Astrocyte (in vitro differentiated cells and primary cell): ENCODE data around the gene THRB. TPM values are rescaled to one million over a fixed set of nuclear protein-coding genes. Genes with fewer than 3 reads are reported as not detected.

Source experiments
- DNase-seq: peaks from one replicate; pipeline ENCODE4 v3.0.0-alpha.2; 2010; ENCODE audit warnings: low read depth
- FAIRE-seq: peaks from 2 replicates; lab custom pipeline; 2011; peaks lifted over from hg19 to GRCh38; lab: Jason Lieb, UNC
- H2AFZ ChIP-seq: 2 replicates; pipeline ENCODE4 v1.6.0; 2012; ENCODE audit warnings: low read depth, low read length, inconsistent platforms
- H3K27ac ChIP-seq: 2 replicates; pipeline ENCODE4 v1.5.1; 2011; ENCODE audit warnings: low read depth, low read length, inconsistent platforms
- H3K27me3 ChIP-seq: 2 replicates; pipeline ENCODE4 v1.6.0; 2011; ENCODE audit warnings: low read length, inconsistent platforms; ENCODE audit not compliant: insufficient read depth
- H3K36me3 ChIP-seq: 2 replicates; pipeline ENCODE4 v1.5.1; 2011; ENCODE audit warnings: low read length, inconsistent platforms; ENCODE audit not compliant: insufficient read depth
- H3K4me1 ChIP-seq: 2 replicates; pipeline ENCODE4 v1.5.1; 2011; ENCODE audit warnings: low read length, inconsistent platforms; ENCODE audit not compliant: insufficient read depth
- H3K4me2 ChIP-seq: 2 replicates; pipeline ENCODE4 v1.6.0; 2012; ENCODE audit warnings: low read length, inconsistent platforms
- H3K4me3 ChIP-seq: 2 replicates; pipeline ENCODE4 v1.5.1; 2011; ENCODE audit warnings: low read depth, mild to moderate bottlenecking, low read length, inconsistent platforms; ENCODE audit not compliant: insufficient read depth
- H3K79me2 ChIP-seq: 2 replicates; pipeline ENCODE4 v1.6.0; 2012; ENCODE audit warnings: mild to moderate bottlenecking, low read length, inconsistent platforms; ENCODE audit not compliant: insufficient read depth
- H3K9ac ChIP-seq: 2 replicates; pipeline ENCODE4 v1.6.0; 2012; ENCODE audit warnings: mild to moderate bottlenecking, low read length, inconsistent platforms
- H3K9me3 ChIP-seq: 2 replicates; pipeline ENCODE4 v1.5.1; 2012; ENCODE audit warnings: low read depth, mild to moderate bottlenecking, low read length, inconsistent platforms; ENCODE audit not compliant: insufficient read depth
- H4K20me1 ChIP-seq: 2 replicates; pipeline ENCODE4 v1.6.0; 2012; ENCODE audit warnings: low read length, inconsistent platforms; ENCODE audit not compliant: insufficient read depth
- H3K27ac Mint-ChIP-seq: one replicate; pipeline ENCODE4 v1.8.0; 2021; ENCODE audit warnings: mild to moderate bottlenecking, mixed read lengths; ENCODE audit not compliant: unreplicated experiment
- H3K27me3 Mint-ChIP-seq: one replicate; pipeline ENCODE4 v1.8.0; 2021; ENCODE audit warnings: low read depth, mixed read lengths; ENCODE audit not compliant: unreplicated experiment
- H3K36me3 Mint-ChIP-seq: one replicate; pipeline ENCODE4 v1.8.0; 2021; ENCODE audit warnings: low read depth, mixed read lengths; ENCODE audit not compliant: unreplicated experiment
- H3K4me1 Mint-ChIP-seq: one replicate; pipeline ENCODE4 v1.8.0; 2021; ENCODE audit warnings: low read depth, mixed read lengths; ENCODE audit not compliant: unreplicated experiment
- H3K4me3 Mint-ChIP-seq: one replicate; pipeline ENCODE4 v1.8.0; 2021; ENCODE audit warnings: mild to moderate bottlenecking, moderate library complexity, mixed read lengths; ENCODE audit not compliant: unreplicated experiment
- H3K9me3 Mint-ChIP-seq: one replicate; pipeline ENCODE4 v1.8.0; 2021; ENCODE audit warnings: mild to moderate bottlenecking, mixed read lengths; ENCODE audit not compliant: unreplicated experiment
- EZH2 ChIP-seq: IDR thresholded peaks from 2 replicates; pipeline ENCODE4 v1.6.1; 2012; ENCODE audit warnings: mild to moderate bottlenecking, low read length, inconsistent platforms; ENCODE audit not compliant: insufficient read depth
- total RNA-seq: library from RNA; stranded (reverse); gene quantifications from 2 replicates; pipeline ENCODE4 v1.2.1, GENCODE V29; 2021
- TF ChIP-seq, protein P1 (sequence below): IDR thresholded peaks from 2 replicates; pipeline ENCODE4 v1.5.1; 2011; ENCODE audit warnings: low read depth, mild to moderate bottlenecking, inconsistent platforms, low read length, moderate library complexity; ENCODE audit not compliant: insufficient read depth

The THRB gene
- total RNA-seq, 1 donor from 2014 or later: 8.5 TPM

DNA sequence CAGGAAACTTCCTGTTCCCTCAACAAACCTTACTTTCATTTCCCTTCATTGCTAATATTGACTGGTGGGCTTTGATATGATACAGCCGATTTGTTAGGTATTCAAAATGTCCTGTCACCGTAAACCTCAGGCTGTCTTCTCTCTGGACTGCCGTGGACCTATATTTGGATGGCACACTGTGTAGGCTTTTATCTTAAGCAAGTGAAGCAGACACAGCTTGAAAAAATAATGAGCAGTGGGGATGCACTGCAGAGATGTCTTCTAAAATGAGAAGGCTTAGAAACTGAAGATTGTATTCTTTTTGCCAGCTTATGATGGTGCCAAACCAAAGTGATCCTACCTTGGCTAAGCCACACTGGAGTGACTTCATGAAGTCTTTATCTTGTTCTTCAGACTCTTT, 283.3 kb downstream of the THRB start:
- H3K36me3 ChIP-seq: no peaks in the 10 kb centered on the region
- H3K79me2 ChIP-seq: no peaks in the 10 kb centered on the region
- Mint-ChIP-seq H3K27ac (no peak overlapping the region), H3K36me3 (no peaks in the 10 kb centered on the region), H3K27me3 (no peaks in the 10 kb centered on the region), H3K4me1 (no peaks in the 10 kb centered on the region), H3K9me3 (no peaks in the 10 kb centered on the region), H3K4me3 (no peak overlapping the region)
- H2AFZ ChIP-seq: no peak overlapping the region
- no peak overlapping the region for H3K9ac ChIP-seq
- H3K27me3 ChIP-seq: peaks cover 4% of the 10 kb centered on the region
- no peaks in the 10 kb centered on the region for H4K20me1 ChIP-seq
- no peak for TF ChIP-seq EZH2
- TF ChIP-seq, protein P1, sequence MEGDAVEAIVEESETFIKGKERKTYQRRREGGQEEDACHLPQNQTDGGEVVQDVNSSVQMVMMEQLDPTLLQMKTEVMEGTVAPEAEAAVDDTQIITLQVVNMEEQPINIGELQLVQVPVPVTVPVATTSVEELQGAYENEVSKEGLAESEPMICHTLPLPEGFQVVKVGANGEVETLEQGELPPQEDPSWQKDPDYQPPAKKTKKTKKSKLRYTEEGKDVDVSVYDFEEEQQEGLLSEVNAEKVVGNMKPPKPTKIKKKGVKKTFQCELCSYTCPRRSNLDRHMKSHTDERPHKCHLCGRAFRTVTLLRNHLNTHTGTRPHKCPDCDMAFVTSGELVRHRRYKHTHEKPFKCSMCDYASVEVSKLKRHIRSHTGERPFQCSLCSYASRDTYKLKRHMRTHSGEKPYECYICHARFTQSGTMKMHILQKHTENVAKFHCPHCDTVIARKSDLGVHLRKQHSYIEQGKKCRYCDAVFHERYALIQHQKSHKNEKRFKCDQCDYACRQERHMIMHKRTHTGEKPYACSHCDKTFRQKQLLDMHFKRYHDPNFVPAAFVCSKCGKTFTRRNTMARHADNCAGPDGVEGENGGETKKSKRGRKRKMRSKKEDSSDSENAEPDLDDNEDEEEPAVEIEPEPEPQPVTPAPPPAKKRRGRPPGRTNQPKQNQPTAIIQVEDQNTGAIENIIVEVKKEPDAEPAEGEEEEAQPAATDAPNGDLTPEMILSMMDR: no peak
- no peak for DNase-seq
- no peak overlapping the region for H3K4me3 ChIP-seq
- H3K4me2 ChIP-seq: no peak overlapping the region
- no peak for FAIRE-seq
- H3K27ac ChIP-seq: no peak overlapping the region
- no peaks in the 10 kb centered on the region for H3K9me3 ChIP-seq
- no peaks in the 10 kb centered on the region for H3K4me1 ChIP-seq

DNA sequence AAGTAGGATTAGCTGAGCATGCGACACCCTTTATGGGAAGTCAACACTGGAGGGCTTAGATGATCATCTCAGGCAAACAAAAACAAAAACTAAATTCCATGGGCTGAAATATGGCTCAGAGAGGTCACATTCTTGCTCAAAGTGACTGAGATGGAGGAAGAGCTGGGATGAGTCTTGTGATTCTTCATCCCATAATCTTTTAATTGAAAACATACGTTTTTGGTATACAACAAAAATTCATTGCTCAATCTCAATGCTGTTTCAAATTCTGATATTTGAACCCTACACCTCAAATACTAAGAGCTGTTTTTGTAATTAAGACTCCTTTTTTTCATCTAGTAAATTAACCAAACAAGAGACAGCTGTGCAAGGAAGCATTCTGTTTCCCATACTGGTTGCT, 292.6 kb downstream of the THRB start:
- FAIRE-seq: no peak
- Mint-ChIP-seq H3K27ac (no peak overlapping the region), H3K27me3 (no peaks in the 10 kb centered on the region), H3K9me3 (peaks cover 22% of the 10 kb centered on the region), H3K36me3 (no peaks in the 10 kb centered on the region), H3K4me3 (no peak overlapping the region), H3K4me1 (no peaks in the 10 kb centered on the region)
- Histone ChIP-seq H2AFZ (no peak overlapping the region), H3K4me2 (no peak overlapping the region), H3K79me2 (no peaks in the 10 kb centered on the region), H3K27ac (no peak overlapping the region), H3K4me3 (no peak overlapping the region), H3K9ac (no peak overlapping the region), H3K9me3 (no peaks in the 10 kb centered on the region), H3K27me3 (no peaks in the 10 kb centered on the region), H3K4me1 (no peaks in the 10 kb centered on the region), H4K20me1 (no peaks in the 10 kb centered on the region), H3K36me3 (no peaks in the 10 kb centered on the region)
- TF ChIP-seq, protein P1: no peak
- no peak for TF ChIP-seq EZH2
- no peak for DNase-seq

DNA sequence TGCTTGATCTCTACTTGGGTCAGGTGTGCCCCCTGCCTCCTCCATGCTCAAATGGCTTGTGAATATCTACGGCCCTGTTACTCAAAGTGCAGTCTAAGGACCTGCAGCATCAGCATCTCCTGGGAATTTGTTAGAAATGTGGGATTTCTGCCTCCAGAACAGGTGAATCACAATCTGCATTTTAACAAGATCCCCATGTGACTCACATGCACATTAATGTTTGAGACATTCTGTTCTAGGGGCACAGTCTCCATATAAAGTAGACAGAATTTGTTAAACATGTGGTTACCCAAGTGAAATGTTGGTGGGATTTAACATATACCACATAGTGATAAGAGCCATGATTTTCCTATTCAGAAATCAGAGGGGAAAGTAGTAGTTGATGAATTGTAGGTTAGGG, 293.3 kb downstream of the THRB start:
- H3K27ac Mint-ChIP-seq: no peak overlapping the region
- FAIRE-seq: no peak
- peaks cover 22% of the 10 kb centered on the region for H3K9me3 Mint-ChIP-seq
- Histone ChIP-seq H3K4me2 (no peak overlapping the region), H3K9me3 (no peaks in the 10 kb centered on the region), H3K79me2 (no peaks in the 10 kb centered on the region), H3K9ac (no peak overlapping the region), H3K4me1 (no peaks in the 10 kb centered on the region), H3K27me3 (no peaks in the 10 kb centered on the region), H2AFZ (no peak overlapping the region), H3K27ac (no peak overlapping the region), H4K20me1 (no peaks in the 10 kb centered on the region), H3K36me3 (no peaks in the 10 kb centered on the region), H3K4me3 (no peak overlapping the region)
- H3K36me3 Mint-ChIP-seq: no peaks in the 10 kb centered on the region
- no peaks in the 10 kb centered on the region for H3K27me3 Mint-ChIP-seq
- H3K4me1 Mint-ChIP-seq: no peaks in the 10 kb centered on the region
- TF ChIP-seq, protein P1: no peak
- TF ChIP-seq EZH2: no peak
- H3K4me3 Mint-ChIP-seq: no peak overlapping the region
- DNase-seq: peak; percentile 23
